Muscle layer of duodenum (tissue), 2 donors: ENCODE measurements around the gene ARHGEF11.

ENCODE experiments used
- H3K27ac ChIP-seq: one replicate; pipeline ENCODE4 v1.7.0; 2013; ENCODE audit warnings: mild to moderate bottlenecking, low read length
- H3K27me3 ChIP-seq: one replicate; pipeline ENCODE4 v1.7.0; 2013; ENCODE audit warnings: low read depth, mild to moderate bottlenecking, control low read depth, low read length
- H3K36me3 ChIP-seq, 2 donors: one replicate each; pipeline ENCODE4 v1.7.0; 2013; ENCODE audit warnings: low read length in 2 of 2, control low read depth in 1 of 2, mild to moderate bottlenecking in 1 of 2; ENCODE audit not compliant: insufficient read depth in 2 of 2, control insufficient read depth in 1 of 2
- H3K4me1 ChIP-seq, 2 donors: one replicate each; pipeline ENCODE4 v1.7.0; 2013; ENCODE audit warnings: low read length in 2 of 2, mild to moderate bottlenecking in 2 of 2, control low read depth in 1 of 2, moderate library complexity in 1 of 2; ENCODE audit not compliant: insufficient read depth in 2 of 2, control insufficient read depth in 1 of 2
- H3K4me3 ChIP-seq, 2 donors: one replicate each; pipeline ENCODE4 v1.7.0; 2013; ENCODE audit warnings: low read length in 2 of 2, low read depth in 1 of 2, mild to moderate bottlenecking in 1 of 2
- H3K9me3 ChIP-seq, 2 donors: one replicate each; pipeline ENCODE4 v1.7.0; 2013; ENCODE audit warnings: low read length in 2 of 2, control low read depth in 1 of 2, mild to moderate bottlenecking in 1 of 2; ENCODE audit not compliant: control insufficient read depth in 1 of 2
- donor health status: healthy.

Gene ARHGEF11

DNA sequence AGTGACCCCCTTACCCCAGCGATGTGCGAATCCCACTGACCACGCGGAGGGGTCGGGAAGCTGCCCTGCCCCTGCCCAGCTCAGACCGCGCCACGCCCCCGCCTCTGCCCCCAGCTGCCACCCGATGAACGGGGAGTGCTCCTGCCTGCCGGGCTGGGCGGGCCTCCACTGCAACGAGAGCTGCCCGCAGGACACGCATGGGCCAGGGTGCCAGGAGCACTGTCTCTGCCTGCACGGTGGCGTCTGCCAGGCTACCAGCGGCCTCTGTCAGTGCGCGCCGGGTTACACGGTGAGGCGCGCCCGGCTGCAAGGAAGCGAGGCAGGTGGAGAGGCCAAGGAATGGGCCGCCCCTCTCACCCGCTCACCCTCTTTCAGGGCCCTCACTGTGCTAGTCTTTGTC is 137.0 kb downstream of the ARHGEF11 start:
- H3K27ac ChIP-seq = no peak overlapping the region
- peaks cover 0 to 6% of the 10 kb centered on the region in 2 donors for H3K4me1 ChIP-seq
- no peak overlapping the region for H3K4me3 ChIP-seq
- peaks cover 0 to 6% of the 10 kb centered on the region in 2 donors for H3K36me3 ChIP-seq
- no peaks in the 10 kb centered on the region for H3K27me3 ChIP-seq
- no peaks in the 10 kb centered on the region for H3K9me3 ChIP-seq

DNA sequence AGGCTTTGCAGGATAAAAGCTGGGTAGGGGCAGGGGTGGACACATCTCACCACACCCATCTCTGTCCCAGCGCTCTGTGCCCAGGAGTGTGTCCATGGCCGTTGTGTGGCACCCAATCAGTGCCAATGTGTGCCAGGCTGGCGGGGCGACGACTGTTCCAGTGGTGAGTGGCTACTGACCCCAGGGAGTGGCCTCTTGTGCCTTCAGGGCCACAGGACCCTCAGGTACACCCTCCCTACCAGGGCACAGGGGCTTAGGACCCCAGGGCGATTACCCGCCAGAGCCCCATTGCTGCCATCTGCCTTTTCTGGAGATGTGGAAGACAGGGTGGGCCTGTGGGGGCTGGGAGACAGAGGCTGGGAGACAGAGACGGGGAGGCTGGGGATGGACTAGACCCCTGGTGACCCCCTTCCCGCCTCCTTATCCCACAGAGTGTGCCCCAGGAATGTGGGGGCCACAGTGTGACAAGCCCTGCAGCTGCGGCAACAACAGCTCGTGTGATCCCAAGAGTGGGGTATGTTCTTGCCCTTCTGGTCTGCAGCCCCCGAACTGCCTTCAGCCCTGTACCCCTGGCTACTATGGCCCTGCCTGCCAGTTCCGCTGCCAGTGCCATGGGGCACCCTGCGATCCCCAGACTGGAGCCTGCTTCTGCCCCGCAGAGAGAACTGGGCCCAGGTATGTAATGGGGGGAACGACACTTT is 139.2 kb downstream of the ARHGEF11 start:
- peaks cover 0 to 6% of the 10 kb centered on the region in 2 donors for H3K4me1 ChIP-seq
- no peak overlapping the region for H3K4me3 ChIP-seq
- no peaks in the 10 kb centered on the region for H3K27me3 ChIP-seq
- H3K27ac ChIP-seq = no peak overlapping the region
- no peaks in the 10 kb centered on the region for H3K9me3 ChIP-seq
- peaks cover 0 to 6% of the 10 kb centered on the region in 2 donors for H3K36me3 ChIP-seq

DNA sequence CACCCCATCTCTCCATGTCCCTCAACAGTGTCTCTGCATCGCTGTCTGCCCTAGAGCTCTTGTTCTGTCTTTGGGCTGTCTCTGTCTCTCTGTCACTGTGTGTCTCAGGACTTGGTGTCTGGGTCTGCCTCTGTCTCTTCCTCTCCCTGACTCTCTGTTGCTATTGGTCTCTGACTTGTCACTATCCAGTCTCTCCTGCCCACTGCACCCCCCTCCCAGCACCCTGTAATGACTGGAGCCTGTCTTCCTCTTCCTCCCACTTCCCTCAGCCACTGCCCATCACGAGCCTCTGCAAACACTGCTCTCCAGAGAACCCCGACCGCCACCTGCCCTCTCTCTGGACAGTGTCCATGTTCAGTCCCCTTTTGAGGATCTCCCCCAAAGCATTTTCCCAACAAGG is 139.9 kb downstream of the ARHGEF11 start:
- no peak overlapping the region for H3K27ac ChIP-seq
- H3K27me3 ChIP-seq = no peaks in the 10 kb centered on the region
- H3K4me3 ChIP-seq = no peak overlapping the region
- H3K4me1 ChIP-seq = peaks cover 0 to 6% of the 10 kb centered on the region in 2 donors
- no peaks in the 10 kb centered on the region for H3K9me3 ChIP-seq
- H3K36me3 ChIP-seq = peaks cover 0 to 6% of the 10 kb centered on the region in 2 donors

DNA sequence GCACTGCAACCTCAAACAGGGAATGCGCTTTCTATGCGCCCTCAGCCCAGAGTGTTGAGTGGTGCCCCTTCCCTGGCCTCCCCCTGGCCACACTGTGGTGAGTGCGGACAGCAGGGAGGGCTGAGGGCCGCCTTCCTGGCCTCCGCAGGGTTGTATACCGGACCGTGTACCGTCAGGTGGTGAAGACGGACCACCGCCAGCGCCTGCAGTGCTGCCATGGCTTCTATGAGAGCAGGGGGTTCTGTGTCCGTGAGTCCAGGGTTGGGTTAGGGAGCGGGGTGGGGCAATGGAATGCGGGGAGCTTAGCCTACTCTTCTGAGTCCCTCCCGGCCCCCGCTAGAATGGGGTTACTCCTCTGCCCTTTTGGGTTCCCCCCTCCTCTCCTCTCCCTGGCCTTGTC is 140.4 kb downstream of the ARHGEF11 start:
- Histone ChIP-seq H3K36me3 (peaks cover 0 to 6% of the 10 kb centered on the region in 2 donors), H3K9me3 (no peaks in the 10 kb centered on the region), H3K27ac (no peak overlapping the region), H3K4me3 (no peak overlapping the region), H3K27me3 (no peaks in the 10 kb centered on the region), H3K4me1 (peaks cover 0 to 6% of the 10 kb centered on the region in 2 donors)

DNA sequence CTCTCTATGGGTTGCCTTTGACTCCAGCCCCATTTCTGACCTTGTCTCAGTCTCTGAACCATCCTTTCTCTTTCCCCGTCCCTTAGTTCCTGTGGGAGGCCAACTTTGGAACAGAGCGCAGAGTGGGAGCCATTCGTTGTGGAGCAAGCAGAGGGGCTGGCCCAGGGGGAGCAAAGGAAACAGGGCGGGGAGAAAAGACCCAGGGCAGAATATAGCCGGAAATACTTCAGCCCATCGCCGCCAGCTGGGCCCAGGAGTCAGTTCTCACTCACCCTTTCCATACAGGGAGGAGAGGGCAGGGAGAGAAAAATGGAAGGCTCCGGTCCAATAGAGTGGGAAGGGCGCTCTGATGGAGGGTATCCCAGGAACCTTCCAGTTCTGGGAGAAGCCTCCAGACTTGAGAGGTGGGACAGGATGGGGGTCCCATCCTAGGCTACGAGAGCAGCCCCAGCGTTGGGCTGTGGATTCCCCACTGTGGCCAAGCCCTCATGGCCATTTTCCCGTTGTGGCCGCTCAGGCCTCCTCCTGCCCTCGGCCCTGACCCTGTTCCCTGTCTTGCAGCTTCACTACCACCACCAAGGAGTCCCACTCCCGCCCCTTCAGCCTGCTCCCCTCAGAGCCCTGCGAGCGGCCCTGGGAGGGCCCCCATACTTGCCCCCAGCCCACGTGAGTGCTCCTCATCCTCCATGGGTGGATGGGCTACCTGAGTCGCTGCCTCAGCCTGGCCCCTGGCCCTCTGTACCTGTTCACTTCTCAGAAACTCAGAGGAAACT is 141.2 kb downstream of the ARHGEF11 start:
- no peaks in the 10 kb centered on the region for H3K9me3 ChIP-seq
- H3K4me1 ChIP-seq = peaks cover 0 to 6% of the 10 kb centered on the region in 2 donors
- H3K4me3 ChIP-seq = no peak overlapping the region
- H3K27me3 ChIP-seq = no peaks in the 10 kb centered on the region
- H3K27ac ChIP-seq = no peak overlapping the region
- peaks cover 0 to 6% of the 10 kb centered on the region in 2 donors for H3K36me3 ChIP-seq

DNA sequence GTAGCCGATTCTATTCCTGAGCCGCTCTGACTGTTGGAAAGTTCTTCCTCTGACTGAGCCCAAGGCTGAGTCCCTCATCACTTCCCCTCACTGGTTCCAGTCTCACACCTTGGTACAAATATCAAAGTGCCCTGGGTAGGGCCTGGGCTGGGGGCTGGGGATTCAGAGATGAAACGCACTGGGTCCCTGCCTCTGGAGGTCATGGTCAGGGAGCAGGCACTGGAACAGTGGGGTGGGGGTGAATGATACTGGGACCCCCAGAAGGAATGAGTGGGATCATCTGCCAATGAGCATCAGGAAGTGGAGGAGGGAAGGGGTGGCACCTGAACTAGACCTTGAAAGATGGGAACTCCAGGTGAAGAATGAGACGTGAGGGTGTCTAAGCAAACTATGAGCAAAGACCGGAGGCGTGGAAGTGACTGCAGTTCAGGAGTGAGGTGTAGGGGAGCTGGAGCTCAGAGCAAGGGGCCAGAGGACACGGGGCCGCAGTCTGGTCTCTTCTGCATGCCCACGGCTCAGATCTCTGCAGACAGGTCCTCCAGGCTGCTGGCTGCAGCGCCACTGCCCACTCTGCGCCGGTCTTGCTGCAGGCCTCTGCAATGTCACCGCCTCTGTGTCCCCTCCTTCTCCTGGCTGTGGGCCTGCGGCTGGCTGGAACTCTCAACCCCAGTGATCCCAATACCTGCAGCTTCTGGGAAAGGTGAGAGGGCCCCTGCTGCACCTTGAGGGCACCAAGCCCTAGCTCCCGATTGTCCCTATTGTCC is 142.0 kb downstream of the ARHGEF11 start:
- H3K4me1 ChIP-seq = peaks cover 0 to 6% of the 10 kb centered on the region in 2 donors
- H3K27ac ChIP-seq = no peak overlapping the region
- no peaks in the 10 kb centered on the region for H3K27me3 ChIP-seq

DNA sequence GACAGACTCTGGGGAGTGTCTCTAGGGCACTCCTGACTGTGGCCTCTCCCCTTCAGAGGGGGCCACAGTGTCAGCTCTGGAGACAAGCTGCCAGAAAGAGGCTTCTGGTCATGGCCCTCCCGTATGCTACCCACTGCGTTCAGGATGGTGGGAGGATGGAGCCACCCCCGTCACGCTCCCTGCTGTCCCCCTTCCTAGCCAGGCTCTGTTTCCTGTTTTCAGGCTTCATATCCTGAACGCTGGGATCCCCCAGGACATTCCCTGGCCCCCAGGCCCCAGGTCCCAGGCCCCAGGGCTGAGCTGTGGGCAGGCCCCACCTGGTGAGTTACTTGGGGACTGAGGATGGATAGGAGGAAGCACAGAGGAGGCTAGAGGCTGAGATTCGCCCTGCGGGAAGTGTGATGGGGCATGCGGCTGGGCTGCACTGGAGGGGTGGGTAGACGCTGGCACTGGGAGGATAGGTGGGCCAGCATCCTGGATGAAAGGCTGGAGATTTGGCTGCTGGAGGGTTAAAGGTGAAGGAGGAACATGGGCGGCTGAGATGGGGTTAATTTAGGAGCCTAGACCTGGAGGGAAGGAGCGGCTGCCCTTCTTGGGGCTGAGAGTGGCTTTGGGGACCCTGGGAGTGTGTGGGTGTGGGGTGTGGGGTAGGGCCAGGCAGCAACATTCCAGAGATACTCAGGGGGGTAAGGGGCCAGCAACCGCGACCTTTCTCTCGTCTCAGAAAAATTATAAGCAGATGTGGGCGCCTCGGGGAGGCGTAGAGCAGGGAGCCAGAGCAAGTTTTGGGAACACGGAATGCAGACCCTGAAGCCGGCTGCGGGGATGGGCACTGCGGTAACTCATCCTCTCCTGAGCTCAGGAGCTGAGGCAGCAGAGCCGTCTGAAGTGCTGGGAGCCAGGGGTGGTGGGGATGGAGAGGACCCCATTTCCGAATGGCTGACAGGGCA is 143.3 kb downstream of the ARHGEF11 start:
- no peaks in the 10 kb centered on the region for H3K27me3 ChIP-seq
- H3K4me3 ChIP-seq = no peak overlapping the region

More for the DNA sequence above, 142.0 kb downstream of the ARHGEF11 start:
- Histone ChIP-seq H3K9me3 (no peaks in the 10 kb centered on the region), H3K4me3 (no peak overlapping the region), H3K36me3 (peaks cover 0 to 6% of the 10 kb centered on the region in 2 donors)

DNA sequence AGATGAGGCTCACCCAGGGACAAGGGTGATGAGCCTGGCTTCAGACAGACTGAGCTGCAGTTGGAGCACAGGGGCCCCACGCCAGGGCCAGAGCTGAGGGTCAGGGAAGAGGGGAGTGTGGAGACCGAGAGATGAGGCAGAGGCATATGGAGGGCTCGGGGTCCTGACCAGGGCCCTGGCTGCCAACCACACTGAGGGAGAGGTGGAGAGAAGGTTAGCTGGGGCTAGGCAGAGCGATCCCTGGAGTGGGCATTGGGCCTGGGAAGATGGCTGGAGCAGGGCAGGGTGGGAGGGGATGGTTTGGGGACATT is 144.0 kb downstream of the ARHGEF11 start:
- Histone ChIP-seq H3K27me3 (no peaks in the 10 kb centered on the region), H3K4me1 (peaks cover 0 to 8% of the 10 kb centered on the region in 2 donors), H3K27ac (no peak overlapping the region), H3K4me3 (no peak overlapping the region), H3K9me3 (no peaks in the 10 kb centered on the region), H3K36me3 (peaks cover 0 to 3% of the 10 kb centered on the region in 2 donors)

More for the DNA sequence above, 143.3 kb downstream of the ARHGEF11 start:
- Histone ChIP-seq H3K36me3 (peaks cover 0 to 6% of the 10 kb centered on the region in 2 donors), H3K9me3 (no peaks in the 10 kb centered on the region), H3K4me1 (peaks cover 0 to 5% of the 10 kb centered on the region in 2 donors), H3K27ac (no peak overlapping the region)

DNA sequence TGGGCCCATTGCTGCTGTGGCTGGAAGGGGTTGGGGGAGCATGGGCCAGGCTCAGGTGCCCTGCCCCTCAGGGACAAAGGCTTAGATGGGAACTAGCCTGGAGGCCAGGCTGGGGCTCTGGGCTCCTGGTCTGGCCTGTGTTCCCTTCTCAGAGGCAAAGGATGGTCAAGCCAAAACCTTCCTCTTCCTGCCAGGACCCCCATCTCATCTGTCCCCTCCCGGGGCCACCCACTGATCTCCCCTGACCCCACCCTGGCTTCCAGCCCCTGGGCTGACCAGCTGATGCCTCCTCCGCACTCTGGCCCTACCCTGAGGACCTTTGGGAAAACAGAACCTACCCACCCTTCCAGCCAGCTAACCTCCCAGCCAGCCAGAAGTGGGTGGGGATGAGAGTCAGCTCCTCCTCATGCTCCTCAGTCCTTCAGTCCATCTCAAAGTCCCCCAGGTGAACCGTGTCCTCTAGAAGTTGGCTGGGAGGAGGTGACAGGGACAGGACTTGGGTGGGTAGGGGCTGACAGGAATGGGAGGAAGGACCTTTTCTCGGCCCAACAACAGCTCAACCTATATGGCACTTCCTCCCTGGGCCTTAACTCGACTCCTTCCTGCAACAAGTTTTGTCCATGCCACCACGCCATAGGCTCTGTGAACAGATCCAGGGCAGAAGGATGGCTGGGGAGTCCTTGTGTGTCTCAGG is 144.5 kb downstream of the ARHGEF11 start:
- Histone ChIP-seq H3K27ac (no peak overlapping the region), H3K36me3 (no peaks in the 10 kb centered on the region), H3K27me3 (no peaks in the 10 kb centered on the region), H3K9me3 (no peaks in the 10 kb centered on the region), H3K4me1 (peaks cover 0 to 11% of the 10 kb centered on the region in 2 donors), H3K4me3 (no peak overlapping the region)

DNA sequence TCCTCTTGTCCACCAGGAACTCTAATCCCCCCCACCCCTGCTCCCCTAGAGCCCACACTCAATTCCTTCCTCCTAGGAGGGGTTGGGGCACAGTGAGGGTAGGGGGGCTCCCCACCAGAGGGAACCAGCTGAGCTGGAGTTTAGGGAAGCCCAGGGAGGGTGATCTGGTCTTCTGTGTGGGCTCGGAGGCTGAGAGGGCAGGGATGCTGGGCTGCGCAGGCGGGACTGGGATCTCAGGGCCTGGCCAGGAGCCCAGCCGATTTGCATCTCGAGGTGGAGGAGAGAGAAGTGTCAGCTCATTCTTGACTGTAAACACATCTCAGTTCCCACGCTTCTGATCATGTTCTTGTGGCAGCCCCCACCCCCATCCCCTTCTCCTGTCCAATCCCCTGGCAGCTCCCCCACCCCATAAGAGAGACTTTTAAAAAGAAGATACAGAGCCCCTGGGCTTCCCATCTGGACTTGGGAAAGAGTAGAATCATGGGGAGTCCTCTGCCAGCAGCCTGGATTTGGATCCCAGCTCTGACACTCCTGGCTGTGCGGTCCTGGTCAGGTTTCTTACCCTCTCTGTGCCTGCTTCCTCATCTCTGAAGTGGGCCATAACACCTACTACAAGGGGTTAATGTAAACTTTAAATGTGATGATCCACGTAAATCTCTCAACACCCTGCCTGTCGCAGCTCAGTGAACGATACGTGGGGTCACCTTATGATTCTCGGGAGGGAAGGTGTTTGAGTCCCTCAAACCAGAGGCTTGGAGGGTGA is 145.4 kb downstream of the ARHGEF11 start:
- peaks cover 1% of the 10 kb centered on the region for H3K27me3 ChIP-seq
- H3K27ac ChIP-seq = no peak overlapping the region
- H3K4me3 ChIP-seq = no peak overlapping the region
- peaks cover 0 to 15% of the 10 kb centered on the region in 2 donors for H3K4me1 ChIP-seq
- H3K9me3 ChIP-seq = no peaks in the 10 kb centered on the region
- no peaks in the 10 kb centered on the region for H3K36me3 ChIP-seq
